NCI-H526 treated with DMSO at 0.1 percent for 48 hours (cell line): Measurements from ENCODE around the gene WIZ.

Experiments used
- DNase-seq: peaks from one replicate; lab custom pipeline; 2025; lab: John Stamatoyannopoulos, UW

The WIZ gene

GRCh38 chr19:15464394-15465385 is 14.9 kb upstream of the WIZ start, which contains the start of gene RASAL3:
TSS of gene RASAL3 (minus strand) at chr19:15464544. CDS start at chr19:15464358, 186 bp downstream.
- DNase-seq, result no peak

- DNase-seq, result no peak
Observed at GRCh38 chr19:15463861-15464371, 14.2 kb upstream of the WIZ start.

GRCh38 chr19:15461694-15462093 is 11.9 kb upstream of the WIZ start:
- no peak for DNase-seq

GRCh38 chr19:15457701-15458484 is 8.1 kb upstream of the WIZ start:
- DNase-seq, result no peak

- peak; percentile 34 for DNase-seq
Observed at GRCh38 chr19:15456871-15457700, 7.3 kb upstream of the WIZ start.

- no peak for DNase-seq
Observed at GRCh38 chr19:15456441-15456840, 6.7 kb upstream of the WIZ start.

GRCh38 chr19:15455996-15456395 is 6.2 kb upstream of the WIZ start:
- no peak for DNase-seq

GRCh38 chr19:15453906-15454860 is 4.4 kb upstream of the WIZ start:
- DNase-seq, result no peak

- DNase-seq, result no peak
Observed at GRCh38 chr19:15453091-15453578, 3.4 kb upstream of the WIZ start.

- DNase-seq, result peak; percentile 41
Observed at GRCh38 chr19:15452111-15453047, 2.6 kb upstream of the WIZ start.

GRCh38 chr19:15450528-15450890 is 753 bp upstream of the WIZ start:
- no peak for DNase-seq

GRCh38 chr19:15448778-15449619 is 757 bp downstream of the WIZ start:
- no peak for DNase-seq

GRCh38 chr19:15448044-15448777 is 1.5 kb downstream of the WIZ start:
- no peak for DNase-seq

GRCh38 chr19:15447057-15447456 is 2.7 kb downstream of the WIZ start:
- no peak for DNase-seq

GRCh38 chr19:15445807-15446376 is 3.9 kb downstream of the WIZ start:
- DNase-seq, result no peak

GRCh38 chr19:15445227-15445605 is 4.5 kb downstream of the WIZ start:
- no peak for DNase-seq

- DNase-seq, result no peak
Observed at GRCh38 chr19:15444505-15445226, 5.1 kb downstream of the WIZ start.
